Upper lobe of right lung (tissue), 1 donor: Measurements from ENCODE around the gene OR5A1. TPM values are rescaled to one million over a fixed set of nuclear protein-coding genes. Genes with fewer than 3 reads are reported as not detected.

ENCODE experiments used
- ATAC-seq: fragments of 200-7000 bp; cut with Tn5 transposase; one replicate; pipeline ENCODE4 v1.9.1; 2020; ENCODE audit warnings: mild to moderate bottlenecking, moderate library complexity
- DNase-seq: peaks from one replicate; pipeline ENCODE4 v3.0.0-alpha.2; 2020
- H3K27ac ChIP-seq: fragments of 200-600 bp; one replicate; pipeline ENCODE4 v1.8.0; 2022
- H3K27me3 ChIP-seq: fragments of 200-600 bp; one replicate; pipeline ENCODE4 v1.8.0; 2022; ENCODE audit warnings: mild to moderate bottlenecking
- H3K36me3 ChIP-seq: fragments of 200-600 bp; one replicate; pipeline ENCODE4 v1.8.0; 2022
- H3K4me1 ChIP-seq: fragments of 200-600 bp; one replicate; pipeline ENCODE4 v1.8.0; 2022
- H3K4me3 ChIP-seq: fragments of 200-600 bp; one replicate; pipeline ENCODE4 v1.8.0; 2022; ENCODE audit warnings: mild to moderate bottlenecking
- H3K9me3 ChIP-seq: fragments of 200-600 bp; one replicate; pipeline ENCODE4 v1.8.0; 2022
- CTCF ChIP-seq: fragments of 200-600 bp; IDR thresholded peaks from one replicate; pipeline ENCODE4 v1.8.0; 2022; ENCODE audit warnings: antibody characterized with exemption
- intact Hi-C: fragments of 100-400 bp; cut with DNase I; formaldehyde crosslinking; loops from one replicate; pipeline ENCODE4 v1.11.0; 2022
- total RNA-seq: library from RNA; stranded (reverse); fragmentation: NEBNext Ultra II Directional; extraction: Animal tissue kit (Norgen Biotek cat#: 25700); gene quantifications from one replicate; pipeline ENCODE4 v1.2.1, GENCODE V29; 2021
- donor health status: DM: no; HTN: yes; CAD: no; lungs with severe emphysema.

OR5A1 gene
- total RNA-seq, 1 donor from 2014 or later, result not detected

- Histone ChIP-seq H3K4me3 (no peak overlapping the region), H3K4me1 (no peaks in the 10 kb centered on the region), H3K27ac (no peak overlapping the region), H3K36me3 (no peaks in the 10 kb centered on the region), H3K27me3 (peaks cover 5% of the 10 kb centered on the region), H3K9me3 (no peaks in the 10 kb centered on the region)
- ATAC-seq (no peak), DNase-seq (no peak)
- intact Hi-C loops, result no loop called here
- no peak for TF ChIP-seq CTCF
Measured at GRCh38 chr11:59415111-59415510, 21.2 kb upstream of the OR5A1 start.

GRCh38 chr11:59416613-59417012 lies 19.7 kb upstream of the OR5A1 start:
- Histone ChIP-seq H3K4me3 (no peak overlapping the region), H3K4me1 (no peaks in the 10 kb centered on the region), H3K36me3 (no peaks in the 10 kb centered on the region), H3K27ac (no peak overlapping the region), H3K9me3 (no peaks in the 10 kb centered on the region), H3K27me3 (peaks cover 5% of the 10 kb centered on the region)
- DNase-seq (no peak), ATAC-seq (no peak)
- intact Hi-C loops, result no loop called here
- TF ChIP-seq CTCF, result no peak

GRCh38 chr11:59417023-59417422 lies 19.2 kb upstream of the OR5A1 start:
- TF ChIP-seq CTCF, result no peak
- H3K27ac ChIP-seq, result no peak overlapping the region
- peaks cover 5% of the 10 kb centered on the region for H3K27me3 ChIP-seq
- no peaks in the 10 kb centered on the region for H3K4me1 ChIP-seq
- ATAC-seq (no peak), DNase-seq (no peak)
- H3K4me3 ChIP-seq, result no peak overlapping the region
- no peaks in the 10 kb centered on the region for H3K36me3 ChIP-seq
- intact Hi-C loops, result no loop called here
- H3K9me3 ChIP-seq, result no peaks in the 10 kb centered on the region

GRCh38 chr11:59418156-59418555 lies 18.1 kb upstream of the OR5A1 start:
- no peak for TF ChIP-seq CTCF
- Histone ChIP-seq H3K27me3 (peaks cover 5% of the 10 kb centered on the region), H3K9me3 (no peaks in the 10 kb centered on the region), H3K4me1 (no peaks in the 10 kb centered on the region), H3K27ac (no peak overlapping the region), H3K36me3 (no peaks in the 10 kb centered on the region), H3K4me3 (no peak overlapping the region)
- DNase-seq (no peak), ATAC-seq (no peak)
- intact Hi-C loops, result no loop called here

- no peak overlapping the region for H3K27ac ChIP-seq
- ATAC-seq (no peak), DNase-seq (no peak)
- H3K36me3 ChIP-seq, result no peaks in the 10 kb centered on the region
- H3K27me3 ChIP-seq, result peaks cover 5% of the 10 kb centered on the region
- intact Hi-C loops, result no loop called here
- H3K9me3 ChIP-seq, result no peaks in the 10 kb centered on the region
- TF ChIP-seq CTCF, result no peak
- H3K4me3 ChIP-seq, result no peak overlapping the region
- H3K4me1 ChIP-seq, result no peaks in the 10 kb centered on the region
Measured at GRCh38 chr11:59423835-59424234, 12.4 kb upstream of the OR5A1 start.

GRCh38 chr11:59425131-59425530 lies 11.1 kb upstream of the OR5A1 start:
- no peak overlapping the region for H3K4me3 ChIP-seq
- intact Hi-C loops, result no loop called here
- ATAC-seq (no peak), DNase-seq (no peak)
- no peak overlapping the region for H3K27ac ChIP-seq
- no peaks in the 10 kb centered on the region for H3K27me3 ChIP-seq
- no peaks in the 10 kb centered on the region for H3K4me1 ChIP-seq
- no peaks in the 10 kb centered on the region for H3K9me3 ChIP-seq
- TF ChIP-seq CTCF, result no peak
- no peaks in the 10 kb centered on the region for H3K36me3 ChIP-seq
